Stomach (tissue), 4 donors: ENCODE data around the gene SLC35C1.

Source experiments
- EP300 ChIP-seq: sonication (generic); formaldehyde crosslinking; IDR thresholded peaks from one replicate; pipeline ENCODE4 v1.6.1; 2017; ENCODE audit warnings: antibody characterized with exemption
- POLR2AphosphoS5 ChIP-seq, 3 donors: sonication (generic); formaldehyde crosslinking; IDR thresholded peaks; one replicate each; pipeline ENCODE4 v1.6.1; 2016; ENCODE audit warnings: antibody characterized with exemption in 3 of 3
- TF ChIP-seq, protein P1 (sequence below), 7 experiments: fragments of 450-650 bp in 4 of 7; fragments of 200-600 bp in 3 of 7; sonication (generic) in 3 of 7; IDR thresholded peaks; one replicate each; pipeline ENCODE4 v1.5.1; 2016 to 2019; ENCODE audit warnings: antibody characterized with exemption in 7 of 7, control low read depth in 2 of 7, mild to moderate bottlenecking in 1 of 7

- TF ChIP-seq, protein P1, sequence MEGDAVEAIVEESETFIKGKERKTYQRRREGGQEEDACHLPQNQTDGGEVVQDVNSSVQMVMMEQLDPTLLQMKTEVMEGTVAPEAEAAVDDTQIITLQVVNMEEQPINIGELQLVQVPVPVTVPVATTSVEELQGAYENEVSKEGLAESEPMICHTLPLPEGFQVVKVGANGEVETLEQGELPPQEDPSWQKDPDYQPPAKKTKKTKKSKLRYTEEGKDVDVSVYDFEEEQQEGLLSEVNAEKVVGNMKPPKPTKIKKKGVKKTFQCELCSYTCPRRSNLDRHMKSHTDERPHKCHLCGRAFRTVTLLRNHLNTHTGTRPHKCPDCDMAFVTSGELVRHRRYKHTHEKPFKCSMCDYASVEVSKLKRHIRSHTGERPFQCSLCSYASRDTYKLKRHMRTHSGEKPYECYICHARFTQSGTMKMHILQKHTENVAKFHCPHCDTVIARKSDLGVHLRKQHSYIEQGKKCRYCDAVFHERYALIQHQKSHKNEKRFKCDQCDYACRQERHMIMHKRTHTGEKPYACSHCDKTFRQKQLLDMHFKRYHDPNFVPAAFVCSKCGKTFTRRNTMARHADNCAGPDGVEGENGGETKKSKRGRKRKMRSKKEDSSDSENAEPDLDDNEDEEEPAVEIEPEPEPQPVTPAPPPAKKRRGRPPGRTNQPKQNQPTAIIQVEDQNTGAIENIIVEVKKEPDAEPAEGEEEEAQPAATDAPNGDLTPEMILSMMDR (IDR thresholded peaks at IDR 0.05) = no peak
- TF ChIP-seq EP300 (no peak), POLR2AphosphoS5 (IDR thresholded peaks at IDR 0.05) (no peak)
Measured at GRCh38 chr11:45851228-45851627, 46.3 kb downstream of the SLC35C1 start.
